Right renal cortex interstitium (tissue), 3 donors: ENCODE measurements around the gene RAPGEF5. TPM values are rescaled to one million over a fixed set of nuclear protein-coding genes. Genes with fewer than 3 reads are reported as not detected.

Experiments
- polyA plus RNA-seq, 3 donors: library from polyadenylated mRNA; unstranded; fragments of 120-200 nt; gene quantifications; one replicate each; pipeline ENCODE4 v1.2.1, GENCODE V29; 2013; ENCODE audit not compliant: insufficient read length in 3 of 3

RAPGEF5 gene
- polyA plus RNA-seq, 3 donors = 37.3 to 42.1 (median 38.1) TPM

Other genes with a start within 250 kb of the RAPGEF5 start
- gene STEAP1B, start 143.0 kb upstream of the RAPGEF5 start, polyA plus RNA-seq = 1 to 10 TPM; 1.4 to 2.0 (median 1.9) TPM